ENCODE data around the gene DAPK2. TPM values are rescaled to one million over a fixed set of nuclear protein-coding genes. Genes with fewer than 3 reads are reported as not detected.

The DAPK2 gene
- total and polyA plus RNA-seq, 2 of the 13 experiments (the other 11 are each of a cell fraction or from before 2014, with no cell fraction given) = 0.33 to 0.63 TPM

- 0 out of 2 replicates have a peak, but pooled peaks have one; percentile 54 for TF ChIP-seq ZNF563 (CRISPR knock-in tag; IDR thresholded peaks at IDR 0.05)
- TF ChIP-seq SNAI1 (CRISPR knock-in tag; IDR thresholded peaks at IDR 0.05; ENCODE audit: borderline replicate concordance) = 0 out of 2 replicates have a peak, but pooled peaks have one; percentile 38
- 0 out of 2 replicates have a peak, but pooled peaks have one; percentile 7 for TF ChIP-seq ZNF501 (CRISPR knock-in tag; IDR thresholded peaks at IDR 0.05)
- TF ChIP-seq, protein P1, sequence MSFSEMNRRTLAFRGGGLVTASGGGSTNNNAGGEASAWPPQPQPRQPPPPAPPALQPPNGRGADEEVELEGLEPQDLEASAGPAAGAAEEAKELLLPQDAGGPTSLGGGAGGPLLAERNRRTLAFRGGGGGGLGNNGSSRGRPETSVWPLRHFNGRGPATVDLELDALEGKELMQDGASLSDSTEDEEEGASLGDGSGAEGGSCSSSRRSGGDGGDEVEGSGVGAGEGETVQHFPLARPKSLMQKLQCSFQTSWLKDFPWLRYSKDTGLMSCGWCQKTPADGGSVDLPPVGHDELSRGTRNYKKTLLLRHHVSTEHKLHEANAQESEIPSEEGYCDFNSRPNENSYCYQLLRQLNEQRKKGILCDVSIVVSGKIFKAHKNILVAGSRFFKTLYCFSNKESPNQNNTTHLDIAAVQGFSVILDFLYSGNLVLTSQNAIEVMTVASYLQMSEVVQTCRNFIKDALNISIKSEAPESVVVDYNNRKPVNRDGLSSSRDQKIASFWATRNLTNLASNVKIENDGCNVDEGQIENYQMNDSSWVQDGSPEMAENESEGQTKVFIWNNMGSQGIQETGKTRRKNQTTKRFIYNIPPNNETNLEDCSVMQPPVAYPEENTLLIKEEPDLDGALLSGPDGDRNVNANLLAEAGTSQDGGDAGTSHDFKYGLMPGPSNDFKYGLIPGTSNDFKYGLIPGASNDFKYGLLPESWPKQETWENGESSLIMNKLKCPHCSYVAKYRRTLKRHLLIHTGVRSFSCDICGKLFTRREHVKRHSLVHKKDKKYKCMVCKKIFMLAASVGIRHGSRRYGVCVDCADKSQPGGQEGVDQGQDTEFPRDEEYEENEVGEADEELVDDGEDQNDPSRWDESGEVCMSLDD (CRISPR knock-in tag; IDR thresholded peaks at IDR 0.05; ENCODE audit: borderline replicate concordance) = 0 out of 2 replicates have a peak, but pooled peaks have one; percentile 28
- TF ChIP-seq ZNF792 (CRISPR knock-in tag; IDR thresholded peaks at IDR 0.05) = 0 out of 2 replicates have a peak, but pooled peaks have one; percentile 24
- TF ChIP-seq GABPA (IDR thresholded peaks at IDR 0.05; ENCODE audit: low read depth, low read length) = no peak
- no peak for TF ChIP-seq GABPA (CRISPR knock-in tag; IDR thresholded peaks at IDR 0.05; ENCODE audit: low read depth)
- no peak for TF ChIP-seq ATF7 (IDR thresholded peaks at IDR 0.05)
- 0 out of 2 replicates have a peak, but pooled peaks have one; percentile 26 for TF ChIP-seq ATF7 (CRISPR knock-in tag; IDR thresholded peaks at IDR 0.05)
- TF ChIP-seq BRCA1 (CRISPR knock-in tag; IDR thresholded peaks at IDR 0.05) = 0 out of 2 replicates have a peak, but pooled peaks have one; percentile 16
- 0 out of 2 replicates have a peak, but pooled peaks have one; percentile 15 for TF ChIP-seq ZMYM3 (CRISPR knock-in tag; IDR thresholded peaks at IDR 0.05)
- no peak for TF ChIP-seq ZBTB38 (CRISPR knock-in tag; IDR thresholded peaks at IDR 0.05)
- 0 out of 2 replicates have a peak, but pooled peaks have one; percentile 21 for TF ChIP-seq ZFP62 (CRISPR knock-in tag; IDR thresholded peaks at IDR 0.05)
- TF ChIP-seq ZNF337 (CRISPR knock-in tag; IDR thresholded peaks at IDR 0.05; ENCODE audit: borderline replicate concordance, low read depth) = no peak
- TF ChIP-seq HOMEZ (CRISPR knock-in tag; IDR thresholded peaks at IDR 0.05; ENCODE audit: low read depth) = 0 out of 2 replicates have a peak, but pooled peaks have one; percentile 41
- peak; percentile 56; the same call in 1 of the 2 replicates for TF ChIP-seq RAD21 (CRISPR knock-in tag; IDR thresholded peaks at IDR 0.05)
- no peak for TF ChIP-seq ZNF83 (CRISPR knock-in tag; IDR thresholded peaks at IDR 0.05; ENCODE audit: borderline replicate concordance)
- 0 out of 2 replicates have a peak, but pooled peaks have one; percentile 22 for TF ChIP-seq ZGPAT (CRISPR knock-in tag; IDR thresholded peaks at IDR 0.05)
- TF ChIP-seq ZNF780A (CRISPR knock-in tag; IDR thresholded peaks at IDR 0.05) = no peak
- 0 out of 2 replicates have a peak, but pooled peaks have one; percentile 65 for TF ChIP-seq KDM5B (CRISPR knock-in tag; IDR thresholded peaks at IDR 0.05; ENCODE audit: borderline replicate concordance)
- TF ChIP-seq ZNF460 (CRISPR knock-in tag; IDR thresholded peaks at IDR 0.05; ENCODE audit: borderline replicate concordance) = no peak
- 0 out of 2 replicates have a peak, but pooled peaks have one; percentile 7 for TF ChIP-seq CEBPG (CRISPR knock-in tag; IDR thresholded peaks at IDR 0.05)
- no peak for TF ChIP-seq NONO (IDR thresholded peaks at IDR 0.05)
- TF ChIP-seq NONO (CRISPR knock-in tag; conservative IDR thresholded peaks at IDR 0.05) = peak; percentile 37; the same call in 1 of the 2 replicates
- TF ChIP-seq, protein P2, sequence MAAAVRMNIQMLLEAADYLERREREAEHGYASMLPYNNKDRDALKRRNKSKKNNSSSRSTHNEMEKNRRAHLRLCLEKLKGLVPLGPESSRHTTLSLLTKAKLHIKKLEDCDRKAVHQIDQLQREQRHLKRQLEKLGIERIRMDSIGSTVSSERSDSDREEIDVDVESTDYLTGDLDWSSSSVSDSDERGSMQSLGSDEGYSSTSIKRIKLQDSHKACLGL (CRISPR knock-in tag; IDR thresholded peaks at IDR 0.05) = 0 out of 2 replicates have a peak, but pooled peaks have one; percentile 22
- TF ChIP-seq SOX6 (IDR thresholded peaks at IDR 0.05) = no peak
- 0 out of 2 replicates have a peak, but pooled peaks have one; percentile 22 for TF ChIP-seq SOX6 (CRISPR knock-in tag; IDR thresholded peaks at IDR 0.05)
Measured at GRCh38 chr15:63945838-63946298, 100.4 kb downstream of the DAPK2 start (continued).

Measured in HepG2 (cell line).